HG03060 (cell line): ENCODE measurements around the gene MOB3B.

Source experiments
- ATAC-seq: cut with Tn5 transposase; IDR thresholded peaks from one replicate; pipeline ENCODE4 v1.9.1; 2021; ENCODE audit warnings: low read depth, moderate number of reproducible peaks; ENCODE audit not compliant: unreplicated experiment

Gene MOB3B

DNA sequence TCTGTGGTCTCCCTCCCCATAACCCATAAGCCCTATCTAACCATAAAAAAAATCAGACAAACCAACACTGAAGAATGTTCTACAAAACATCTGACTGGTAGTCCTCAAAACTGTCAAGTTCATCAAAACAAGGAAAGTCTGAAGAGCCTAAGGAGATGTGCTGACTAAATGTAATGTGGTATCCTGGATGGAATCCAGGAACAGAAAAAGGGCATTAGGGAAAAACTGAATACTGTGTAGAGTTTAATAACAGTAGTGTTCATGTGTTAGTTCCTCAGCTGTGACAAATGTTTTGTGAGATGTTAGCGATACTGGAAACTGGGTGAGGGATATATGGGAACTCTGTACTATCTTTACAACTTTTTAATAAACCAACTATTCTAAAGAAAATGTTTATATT, 157.0 kb downstream of the MOB3B start:
- ATAC-seq = no peak

DNA sequence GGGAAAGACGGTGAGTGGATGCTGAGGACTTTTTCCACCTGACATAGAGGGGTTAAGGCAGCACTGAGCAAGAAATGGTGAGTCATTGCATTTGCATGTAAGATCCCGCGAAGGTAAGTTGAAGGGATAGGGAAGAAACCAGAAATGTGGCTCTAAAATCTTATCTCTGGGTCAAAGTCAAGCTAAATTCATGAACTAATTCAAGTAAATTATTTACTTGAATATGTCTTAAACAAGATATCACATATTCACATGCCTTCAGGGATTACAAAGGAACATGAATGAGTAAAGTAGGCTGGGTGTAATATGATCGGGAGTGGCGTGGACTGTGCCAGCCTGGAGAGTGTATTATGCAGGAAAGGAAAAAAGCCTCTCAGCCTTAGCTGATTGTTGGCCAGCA, 158.2 kb downstream of the MOB3B start:
- ATAC-seq = no peak

DNA sequence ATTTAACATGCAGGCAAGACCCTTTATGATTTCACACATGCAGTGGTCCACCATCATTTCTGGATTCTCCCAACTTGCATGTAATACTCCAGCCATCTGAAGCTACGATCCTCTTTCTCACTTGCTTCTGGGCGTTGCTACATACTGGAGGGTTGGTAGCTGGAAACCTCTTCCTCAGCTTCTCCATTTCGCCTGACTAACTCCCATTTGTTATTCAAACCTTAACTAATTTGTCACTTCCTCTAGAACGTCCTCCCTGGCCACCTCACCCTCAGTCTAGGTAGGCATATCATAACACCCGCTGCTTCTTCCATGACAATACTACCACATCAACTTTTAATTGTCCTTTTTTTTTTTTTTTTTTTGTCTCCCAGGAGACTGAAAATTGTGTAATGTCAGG, 160.0 kb downstream of the MOB3B start:
- ATAC-seq = no peak

DNA sequence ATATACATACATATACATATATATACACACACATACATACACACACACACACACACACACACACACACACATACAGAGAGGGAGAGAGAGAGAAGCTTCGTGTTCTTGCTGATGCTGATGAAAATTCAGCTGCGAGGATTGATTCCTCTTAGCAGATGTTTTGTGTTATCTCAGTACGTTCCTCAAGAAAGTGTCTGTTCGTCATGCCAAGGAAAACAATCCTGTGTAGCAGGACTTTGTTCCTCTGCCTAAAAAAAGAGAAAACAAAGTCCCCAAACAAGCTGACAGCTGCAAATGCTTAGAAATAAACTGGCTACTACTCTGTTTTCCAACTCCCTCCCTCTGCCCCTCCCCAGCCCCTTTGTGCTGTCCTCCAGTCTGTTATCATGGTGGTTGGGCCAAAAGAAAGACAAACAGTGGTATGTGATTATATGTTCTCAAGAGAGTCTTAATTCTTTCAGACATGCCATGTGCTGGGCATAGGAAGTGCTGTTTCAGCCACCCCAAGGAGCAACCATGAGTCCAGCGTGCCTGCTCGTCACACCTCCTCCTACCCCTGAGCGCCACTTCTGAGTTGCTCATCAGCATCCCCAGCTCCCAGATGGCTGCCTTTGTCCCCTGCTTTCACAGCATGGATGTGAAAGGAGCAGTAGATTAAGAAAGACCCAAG, 161.2 kb downstream of the MOB3B start:
- no peak for ATAC-seq

DNA sequence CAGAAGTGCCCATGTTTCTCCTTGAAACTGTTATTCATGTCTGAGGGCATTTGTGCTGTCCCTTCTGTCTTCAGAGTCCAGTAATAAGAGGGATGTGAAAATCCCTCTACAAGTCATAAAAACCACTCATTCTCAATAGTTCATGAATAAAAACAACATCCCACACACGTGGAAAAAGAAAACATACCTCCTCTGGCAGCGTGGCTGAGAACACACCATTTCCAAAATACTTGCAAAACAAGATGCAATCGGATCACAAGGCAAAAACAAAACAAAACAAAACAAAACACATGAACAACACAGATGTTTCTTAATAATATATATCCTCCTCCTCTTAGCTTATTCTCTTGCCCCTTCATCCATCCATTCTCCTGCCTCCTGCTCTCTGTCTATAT, 161.7 kb downstream of the MOB3B start:
- no peak for ATAC-seq

DNA sequence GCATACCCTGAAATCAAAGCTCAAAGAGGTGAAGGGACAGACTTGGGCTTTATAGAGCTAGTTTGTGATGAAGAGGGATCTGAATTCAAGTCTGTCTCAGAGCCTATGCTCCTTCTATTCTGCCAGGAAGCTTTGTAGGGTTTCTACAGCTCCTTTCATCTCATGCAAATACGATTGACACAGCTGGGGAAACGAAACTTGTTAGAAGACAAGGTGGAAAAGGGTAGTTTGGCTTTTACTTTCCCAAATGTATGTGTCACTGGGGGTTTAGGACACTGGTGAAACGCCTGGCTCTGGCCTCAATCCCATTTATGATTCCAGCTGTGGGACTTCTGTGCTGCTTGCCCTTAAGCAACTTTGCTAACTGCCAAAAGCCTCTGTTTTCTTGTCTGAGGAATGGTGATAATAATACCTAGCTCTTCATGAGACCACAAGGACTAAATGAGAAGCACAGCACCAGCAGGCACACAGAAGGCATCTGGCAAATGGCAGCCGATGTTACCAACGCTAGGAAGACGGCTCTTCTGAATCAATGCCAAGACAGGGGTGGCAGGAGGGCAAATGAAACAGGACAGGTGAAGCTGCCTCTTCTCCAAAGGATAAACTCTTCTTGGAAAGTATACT, 162.3 kb downstream of the MOB3B start:
- peak; percentile 63 for ATAC-seq

DNA sequence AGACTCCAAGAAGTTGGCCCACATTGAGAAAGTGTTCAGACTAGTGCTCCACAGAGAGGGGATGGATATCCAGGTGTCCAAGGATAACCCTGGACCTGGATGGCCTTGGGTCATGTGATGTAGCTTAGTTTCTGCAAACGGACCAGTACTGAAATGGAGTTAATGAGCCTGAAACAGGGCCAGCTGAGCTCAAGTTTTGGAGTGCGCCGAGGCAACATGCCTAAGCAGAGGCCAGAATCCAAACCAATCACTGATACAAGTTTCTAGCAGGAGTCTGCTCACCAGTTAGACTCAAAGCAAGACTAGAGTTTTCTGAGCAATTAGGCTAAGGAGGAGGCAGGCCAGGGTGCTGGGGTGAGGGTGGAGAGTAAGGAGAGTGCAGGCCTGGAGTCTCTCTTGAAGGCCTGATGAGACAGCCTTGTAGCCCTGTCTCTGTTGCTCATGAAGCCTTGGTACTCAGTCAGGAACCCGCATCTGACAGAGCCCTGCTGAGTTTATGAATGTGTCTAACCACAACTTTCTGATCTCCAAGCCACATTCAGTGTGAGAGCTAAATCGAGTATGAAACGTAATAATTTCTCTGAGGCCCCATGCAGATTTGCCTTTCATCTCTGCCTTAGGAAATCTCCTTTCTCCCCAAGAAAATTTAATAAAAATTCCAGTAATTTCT, 163.8 kb downstream of the MOB3B start:
- ATAC-seq = peak; percentile 77

DNA sequence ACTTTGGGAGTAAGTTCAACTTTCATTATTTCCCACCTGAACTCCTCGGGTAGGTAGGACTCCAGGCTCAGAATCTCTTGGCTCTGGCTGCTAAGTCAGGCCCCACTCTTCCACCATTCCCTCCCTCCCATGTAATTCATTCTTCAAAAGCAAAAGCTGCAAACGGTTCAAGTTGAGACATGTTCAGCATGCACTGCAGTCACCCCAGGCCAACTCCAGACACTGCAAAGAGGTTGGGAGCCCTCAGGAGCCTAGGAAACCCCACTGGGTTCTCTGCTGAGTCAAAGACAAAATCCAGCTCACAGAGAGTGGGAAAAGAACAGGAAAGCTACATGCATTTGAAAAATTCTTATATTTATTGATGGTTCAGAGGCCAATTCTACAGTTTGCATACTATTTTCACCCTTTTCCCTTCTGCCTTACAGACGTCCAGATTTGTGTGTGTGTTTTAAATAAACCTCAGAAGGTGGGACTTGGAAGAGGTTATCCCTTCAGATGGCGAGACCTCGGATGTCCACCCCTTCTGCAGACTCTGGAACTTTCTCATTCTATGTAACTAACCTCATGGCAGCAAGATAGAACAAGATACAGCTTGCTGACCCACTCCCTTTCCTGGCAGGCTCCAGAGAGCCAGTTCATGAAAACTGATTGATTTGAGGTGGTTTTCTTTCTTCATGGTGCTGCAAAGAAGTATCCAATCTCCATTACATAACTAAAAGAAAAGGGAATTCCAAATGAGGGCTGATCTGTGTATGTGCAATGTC, 167.0 kb downstream of the MOB3B start:
- no peak for ATAC-seq

DNA sequence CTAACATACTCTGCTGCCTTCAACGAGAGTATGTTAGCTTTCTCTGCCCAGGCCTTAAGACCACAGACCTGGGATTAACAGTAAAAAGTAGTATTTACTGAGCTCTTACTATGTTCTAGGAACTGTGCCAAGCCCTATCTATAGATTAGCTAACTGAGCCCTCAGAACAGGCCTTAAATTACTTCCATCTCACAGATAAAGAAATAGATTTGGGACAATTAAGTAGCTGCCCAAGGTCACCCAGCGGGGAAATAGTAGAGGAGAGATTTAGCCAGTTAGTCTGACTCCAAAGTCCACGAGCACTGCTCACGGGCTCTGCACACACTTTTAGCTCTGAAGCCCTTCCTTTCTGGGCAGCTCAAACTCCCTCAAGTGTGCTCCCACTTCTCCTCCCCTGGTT, 168.1 kb downstream of the MOB3B start:
- no peak for ATAC-seq

DNA sequence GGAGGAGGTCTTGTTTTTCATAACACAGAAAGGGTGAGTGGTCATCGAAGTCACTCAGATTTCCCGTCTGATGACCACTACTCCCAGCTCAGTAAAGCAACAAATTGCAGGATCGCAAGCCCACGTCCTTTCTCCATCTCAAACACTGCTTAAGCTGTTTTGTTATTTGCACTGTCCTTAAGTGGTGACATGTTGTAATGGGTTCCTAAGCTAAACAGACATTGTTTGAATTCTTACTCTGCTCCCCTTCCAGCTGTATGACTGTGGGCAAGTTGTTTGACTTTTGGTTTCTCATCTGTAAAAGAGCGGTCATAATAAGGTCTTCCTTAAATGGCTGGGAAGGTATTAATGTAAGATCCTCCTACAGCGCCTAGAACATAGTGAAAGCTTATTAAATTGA, 169.9 kb downstream of the MOB3B start:
- no peak for ATAC-seq

DNA sequence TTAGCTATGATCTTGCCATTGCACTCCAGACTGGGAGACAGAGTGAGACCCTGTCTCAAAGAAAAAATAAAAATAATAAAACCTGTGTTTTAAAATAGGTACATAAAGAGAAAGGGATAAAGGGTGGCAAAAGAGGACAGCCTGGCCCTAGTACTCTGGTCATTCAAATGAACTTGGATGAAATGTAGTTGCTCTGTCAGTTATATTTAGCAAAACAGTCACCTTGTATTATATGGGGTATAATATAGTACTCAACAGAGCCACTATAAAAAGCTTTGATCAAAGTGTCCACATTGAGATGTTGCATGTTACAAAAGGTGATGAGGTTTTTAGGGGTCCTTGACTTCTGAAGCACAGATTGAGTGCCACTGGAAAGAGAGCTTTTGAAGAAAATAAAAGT, 171.6 kb downstream of the MOB3B start:
- ATAC-seq = no peak

DNA sequence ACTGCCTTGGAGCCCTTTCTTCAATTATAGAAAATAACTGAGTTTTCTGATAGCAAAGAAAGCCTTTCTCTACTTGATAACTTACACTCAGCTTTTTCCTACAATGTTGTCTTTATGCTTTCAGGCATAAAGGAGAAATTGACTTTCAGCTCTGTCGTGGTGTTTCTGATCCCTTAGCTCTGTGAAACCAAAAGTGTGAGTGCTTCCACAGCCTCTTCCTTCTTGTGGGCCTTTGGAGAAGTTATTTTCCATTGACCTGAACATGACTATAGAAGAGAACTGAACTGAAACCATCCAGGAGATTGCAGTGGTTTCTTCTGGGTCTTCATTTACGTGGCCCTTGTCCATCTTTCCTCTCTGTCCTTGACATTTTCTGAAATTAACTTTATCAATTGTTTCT, 173.2 kb downstream of the MOB3B start:
- ATAC-seq = no peak

DNA sequence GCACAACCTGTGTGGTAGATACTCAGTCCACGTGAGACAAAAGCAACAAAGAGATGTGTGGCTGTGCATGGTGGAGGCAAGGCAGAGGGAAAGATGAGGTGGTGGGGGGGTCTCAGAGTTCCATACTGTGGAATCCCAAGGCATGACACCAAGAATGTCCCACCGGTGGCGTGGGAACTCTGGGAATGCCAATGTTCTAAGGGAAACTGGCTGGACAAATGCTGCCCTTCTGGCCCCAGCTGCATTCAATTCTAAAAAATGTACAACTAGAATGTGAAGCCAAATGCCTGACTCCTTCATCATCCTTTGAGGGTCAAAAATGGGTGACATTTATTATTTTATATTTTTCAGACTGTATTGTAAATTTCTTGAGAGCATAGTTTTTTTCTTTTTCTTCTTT, 174.4 kb downstream of the MOB3B start:
- ATAC-seq = no peak

DNA sequence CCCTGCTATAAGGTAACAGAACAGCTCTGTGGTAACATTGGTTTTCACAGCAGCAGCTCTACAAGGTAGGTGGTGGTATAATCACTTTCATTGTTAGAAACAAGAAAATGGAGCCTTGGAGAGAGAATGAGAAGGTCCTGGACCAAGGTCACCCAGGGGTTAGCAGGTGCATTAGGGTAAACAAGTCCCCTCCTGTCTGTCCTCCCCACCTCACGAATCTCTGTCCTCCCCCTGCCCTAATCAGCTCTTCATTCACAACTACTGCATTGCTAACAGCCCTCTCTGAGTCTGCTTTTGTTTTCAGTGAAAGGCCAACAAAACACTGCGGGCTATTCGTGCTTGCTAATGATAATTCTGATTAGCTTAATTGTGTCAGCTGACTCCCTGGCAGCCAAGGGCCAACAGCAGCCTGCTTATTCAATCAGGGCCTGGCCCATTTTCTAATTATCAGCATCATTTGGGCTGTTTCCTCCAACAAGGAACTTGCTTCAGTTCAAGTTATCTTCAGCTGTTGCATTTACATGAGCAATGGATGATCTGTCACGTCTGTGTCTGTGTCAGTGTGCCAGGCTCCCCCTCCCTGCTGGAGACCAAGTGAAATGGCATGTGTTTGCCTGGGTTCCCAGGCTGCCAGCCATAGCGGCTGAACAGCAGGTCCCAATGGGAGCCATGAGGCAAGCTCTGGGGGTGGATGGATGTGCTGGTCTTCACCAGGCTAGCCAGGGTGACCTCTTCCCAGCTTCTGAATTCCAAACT, 176.0 kb downstream of the MOB3B start:
- ATAC-seq = peak; percentile 67

DNA sequence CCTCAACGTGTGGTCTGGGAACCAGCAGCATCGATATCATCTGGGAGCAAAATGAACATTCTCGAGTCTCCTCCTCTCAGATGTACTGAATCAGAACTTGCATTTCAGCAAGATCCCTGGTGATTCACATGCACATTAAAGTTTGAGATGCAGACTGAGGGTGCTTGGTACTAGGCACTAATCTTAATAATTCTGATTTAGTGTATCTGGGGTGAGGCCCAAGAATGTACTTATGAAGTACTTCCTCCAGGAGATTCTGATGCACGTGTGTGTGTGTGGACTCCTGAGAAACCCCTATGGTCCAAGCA, 176.5 kb downstream of the MOB3B start:
- no peak for ATAC-seq

DNA sequence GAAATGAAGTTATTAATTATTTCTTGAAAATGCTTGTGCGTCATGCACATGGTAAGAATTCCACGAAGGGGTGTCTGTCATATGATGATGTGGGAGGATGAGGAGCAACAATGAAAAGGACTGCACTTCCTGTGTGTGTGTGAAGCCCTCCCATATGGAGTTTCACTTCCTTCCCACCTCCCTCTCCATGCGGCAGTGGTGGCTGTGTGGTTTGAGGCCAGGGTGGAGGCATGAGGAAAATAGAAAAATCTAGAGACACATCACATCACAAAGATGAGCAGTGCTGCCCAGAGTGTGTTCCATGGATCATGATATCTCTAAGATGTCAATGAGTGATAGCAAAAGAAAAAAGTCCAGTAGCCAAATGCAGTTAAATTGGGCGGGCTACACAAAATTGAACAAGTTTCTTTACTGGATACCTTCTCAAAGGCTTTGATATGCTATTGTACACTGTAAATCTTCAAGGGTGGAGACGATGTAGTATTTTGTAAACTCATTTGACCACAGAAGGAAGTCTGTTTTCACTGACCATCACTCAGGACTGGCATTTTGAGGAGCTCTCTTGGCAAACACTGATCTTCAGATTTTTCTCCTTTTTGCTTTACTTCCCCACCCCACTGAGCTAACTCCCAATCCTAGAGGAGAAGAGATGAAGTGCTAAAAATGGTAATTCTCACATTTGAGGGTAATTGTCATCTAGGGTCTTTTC, 177.0 kb downstream of the MOB3B start:
- no peak for ATAC-seq

DNA sequence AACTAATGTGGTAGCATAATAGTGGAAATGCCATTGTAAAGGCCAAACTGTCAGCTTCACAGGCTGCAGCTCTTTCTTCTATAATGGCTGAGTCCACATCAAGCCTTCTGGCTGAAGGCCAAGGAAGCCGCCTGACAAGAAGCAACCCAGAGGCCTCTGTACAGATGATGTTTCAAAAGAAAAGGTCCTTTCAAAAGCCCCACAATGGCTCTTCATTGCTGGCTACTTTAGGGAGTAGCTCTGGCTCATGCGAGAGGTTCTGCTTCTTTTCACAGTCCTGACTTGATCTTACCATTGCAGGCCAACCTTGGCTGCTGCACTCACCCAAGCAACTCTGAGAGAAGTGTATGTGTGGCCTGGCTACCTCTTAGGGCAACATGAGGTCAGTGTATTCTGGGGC, 178.2 kb downstream of the MOB3B start:
- no peak for ATAC-seq

DNA sequence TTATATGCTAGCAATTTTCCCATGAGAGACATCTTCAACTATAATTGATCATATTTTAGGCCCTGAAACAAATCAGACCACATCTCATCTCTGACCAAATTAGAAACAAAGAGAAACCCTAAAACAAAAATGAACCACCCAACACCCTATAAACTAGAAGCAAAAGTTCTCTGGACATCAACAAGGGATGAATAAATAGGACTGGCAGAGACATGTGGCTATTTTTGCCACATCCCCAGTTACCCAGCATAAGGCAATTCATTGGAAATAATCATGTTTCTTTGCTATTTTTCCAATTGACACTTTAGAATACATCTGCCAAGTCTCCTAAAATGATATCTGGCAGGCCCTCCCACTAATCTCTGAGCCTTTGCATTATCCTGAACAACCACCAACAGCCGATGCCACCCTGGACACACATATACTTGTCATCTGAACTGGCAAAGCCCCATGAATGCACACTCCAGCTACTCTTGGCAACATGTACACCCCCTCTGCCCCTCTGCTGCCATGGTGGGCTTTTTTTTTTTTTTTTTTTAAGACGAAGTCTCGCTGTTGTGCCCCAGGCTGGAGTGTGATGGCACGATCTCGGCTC, 179.1 kb downstream of the MOB3B start:
- ATAC-seq = no peak

DNA sequence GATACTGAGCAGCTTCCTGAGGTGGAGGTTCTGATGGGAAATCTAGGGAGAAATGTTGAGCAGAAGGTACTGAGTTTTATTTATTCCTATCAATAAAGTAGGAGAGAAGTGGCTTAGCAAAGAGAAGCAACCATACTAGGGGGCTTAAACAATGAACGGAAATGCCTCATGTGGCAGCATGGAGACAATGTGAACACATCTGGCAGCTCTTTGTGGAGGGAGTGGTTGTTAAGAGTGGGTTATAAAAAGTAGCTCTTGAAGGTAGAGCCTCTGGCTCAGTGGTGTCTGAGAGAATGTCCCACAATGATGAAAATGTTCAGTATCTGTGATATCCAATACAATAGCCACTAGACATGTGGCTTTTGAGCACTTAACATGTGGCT, 179.9 kb downstream of the MOB3B start:
- no peak for ATAC-seq
